ENCODE data around the gene CAPN12. TPM values are rescaled to one million over a fixed set of nuclear protein-coding genes. Genes with fewer than 3 reads are reported as not detected.

Gene CAPN12
- total and polyA plus RNA-seq, 4 donors: 2.0 to 17.8 (median 6.0) TPM

GRCh38 chr19:38740257-38740592 lies 4.0 kb downstream of the CAPN12 start:
- Histone ChIP-seq H3K9ac (ENCODE audit: insufficient read depth in 1 of 2, low read length in 2 of 2) (no peak overlapping the region), H3K36me3 (ENCODE audit: control insufficient read depth in 4 of 4, insufficient read depth in 4 of 4, low read length in 4 of 4) (no peaks in the 10 kb centered on the region), H3K4me3 (no peak overlapping the region), H3K4me1 (ENCODE audit: control insufficient read depth in 5 of 5, insufficient read depth in 5 of 5, low read length in 5 of 5) (peaks cover 0 to 5% (median 0%) of the 10 kb centered on the region in 5 donors), H3K9me3 (ENCODE audit: control insufficient read depth in 4 of 4, insufficient read depth in 3 of 4, low read length in 3 of 4) (no peaks in the 10 kb centered on the region), H3K27me3 (ENCODE audit: control insufficient read depth in 3 of 3, insufficient read depth in 3 of 3, low read length in 2 of 3) (peaks cover 0 to 3% (median 0%) of the 10 kb centered on the region in 3 donors), H3K27ac (ENCODE audit: low read depth in 1 of 2, low read length in 1 of 2) (no peak overlapping the region)
- ATAC-seq (ENCODE audit: insufficient read depth, low FRiP score): no peak
- no peak for TF ChIP-seq CTCF (IDR thresholded peaks at IDR 0.05; ENCODE audit: control extremely low read depth, extremely low read depth)
- no peak for DNase-seq
- WGBS, 2 donors: 91 to 94% methylated on average over 9 of the region's 9 CpGs

- ATAC-seq (ENCODE audit: insufficient read depth, low FRiP score) (no peak), DNase-seq (no peak)
- no peak overlapping the region for H3K27ac ChIP-seq (ENCODE audit: low read depth in 1 of 2, low read length in 1 of 2)
- peaks cover 0 to 6% (median 0%) of the 10 kb centered on the region in 5 donors for H3K4me1 ChIP-seq (ENCODE audit: control insufficient read depth in 5 of 5, insufficient read depth in 5 of 5, low read length in 5 of 5)
- H3K27me3 ChIP-seq (ENCODE audit: control insufficient read depth in 3 of 3, insufficient read depth in 3 of 3, low read length in 2 of 3): peaks cover 0 to 3% (median 0%) of the 10 kb centered on the region in 3 donors
- H3K36me3 ChIP-seq (ENCODE audit: control insufficient read depth in 4 of 4, insufficient read depth in 4 of 4, low read length in 4 of 4): no peaks in the 10 kb centered on the region
- no peak overlapping the region for H3K4me3 ChIP-seq
- H3K9me3 ChIP-seq (ENCODE audit: control insufficient read depth in 4 of 4, insufficient read depth in 3 of 4, low read length in 3 of 4): no peaks in the 10 kb centered on the region
- TF ChIP-seq CTCF (IDR thresholded peaks at IDR 0.05; ENCODE audit: control extremely low read depth, extremely low read depth): no peak
- 82 to 84% methylated on average over 16 of the region's 16 CpGs for WGBS, 2 donors
- H3K9ac ChIP-seq (ENCODE audit: insufficient read depth in 1 of 2, low read length in 2 of 2): no peak overlapping the region
Measured at GRCh38 chr19:38739440-38740256, 4.6 kb downstream of the CAPN12 start.

GRCh38 chr19:38737921-38738737 lies 6.1 kb downstream of the CAPN12 start:
- Histone ChIP-seq H3K9ac (ENCODE audit: insufficient read depth in 1 of 2, low read length in 2 of 2) (no peak overlapping the region), H3K9me3 (ENCODE audit: control insufficient read depth in 4 of 4, insufficient read depth in 3 of 4, low read length in 3 of 4) (no peaks in the 10 kb centered on the region), H3K27ac (ENCODE audit: low read depth in 1 of 2, low read length in 1 of 2) (no peak overlapping the region), H3K4me3 (no peak overlapping the region), H3K4me1 (ENCODE audit: control insufficient read depth in 5 of 5, insufficient read depth in 5 of 5, low read length in 5 of 5) (peaks cover 0 to 9% (median 0%) of the 10 kb centered on the region in 5 donors), H3K36me3 (ENCODE audit: control insufficient read depth in 4 of 4, insufficient read depth in 4 of 4, low read length in 4 of 4) (no peaks in the 10 kb centered on the region), H3K27me3 (ENCODE audit: control insufficient read depth in 3 of 3, insufficient read depth in 3 of 3, low read length in 2 of 3) (peaks cover 0 to 3% (median 0%) of the 10 kb centered on the region in 3 donors)
- DNase-seq (no peak), ATAC-seq (ENCODE audit: insufficient read depth, low FRiP score) (no peak)
- TF ChIP-seq CTCF (IDR thresholded peaks at IDR 0.05; ENCODE audit: control extremely low read depth, extremely low read depth): no peak
- 96% methylated on average over 21 of the region's 21 CpGs for WGBS, 2 donors

Measured in lung (tissue), 12 donors.